Kidney (tissue), 14 donors: Measurements from ENCODE around the gene BABAM2. TPM values are rescaled to one million over a fixed set of nuclear protein-coding genes. Genes with fewer than 3 reads are reported as not detected.

Experiments used
- DNase-seq, 5 donors: peaks; one replicate each; pipeline ENCODE4 v3.0.0-alpha.2; 2013 to 2020
- FAIRE-seq: peaks from 2 replicates; lab custom pipeline; 2012; peaks lifted over from hg19 to GRCh38; lab: Jason Lieb, UNC
- H3K27ac ChIP-seq, 2 donors: one replicate each; pipeline ENCODE4 v1.7.0; 2013; ENCODE audit warnings: low read depth in 2 of 2, low read length in 2 of 2, inconsistent platforms in 1 of 2
- H3K27me3 ChIP-seq: one replicate; pipeline ENCODE4 v1.7.1; 2013; ENCODE audit warnings: low read length, inconsistent platforms; ENCODE audit not compliant: control insufficient read depth, insufficient read depth
- H3K36me3 ChIP-seq, 3 donors: one replicate each; pipeline versions ENCODE4 v1.7.0 to v1.7.1; 2013; ENCODE audit warnings: low read length in 3 of 3, control low read depth in 1 of 3, inconsistent platforms in 1 of 3; ENCODE audit not compliant: insufficient read depth in 3 of 3, control insufficient read depth in 2 of 3
- H3K4me1 ChIP-seq, 3 donors: one replicate each; pipeline versions ENCODE4 v1.7.0 to v1.7.1; 2013; ENCODE audit warnings: low read length in 3 of 3, inconsistent platforms in 1 of 3, low read depth in 1 of 3; ENCODE audit not compliant: control insufficient read depth in 2 of 3, insufficient read depth in 2 of 3
- H3K4me3 ChIP-seq, 3 donors: one replicate each; pipeline versions ENCODE4 v1.7.0 to v1.8.1; 2013; ENCODE audit warnings: low read length in 3 of 3, control low read depth in 1 of 3, inconsistent platforms in 1 of 3
- H3K9ac ChIP-seq, 3 donors: one replicate each; pipeline versions ENCODE4 v1.7.0 to v1.7.1; 2013; ENCODE audit warnings: low read length in 3 of 3, control low read depth in 1 of 3, inconsistent platforms in 1 of 3
- H3K9me3 ChIP-seq, 3 donors: one replicate each; pipeline versions ENCODE4 v1.7.0 to v1.7.1; 2013; ENCODE audit warnings: low read length in 3 of 3, control low read depth in 1 of 3, inconsistent platforms in 1 of 3; ENCODE audit not compliant: control insufficient read depth in 2 of 3, insufficient read depth in 1 of 3
- intact Hi-C: fragments of 100-400 bp; cut with DNase I; formaldehyde crosslinking; loops from one replicate; pipeline ENCODE4 v1.11.1; 2022
- polyA plus RNA-seq: library from polyadenylated mRNA; stranded (reverse); fragments of 350-450 nt; fragmentation: Illumina TruSeq; extraction: RNeasy Lipid Tissue Mini Kit (QIAGEN cat#74804); gene quantifications from one replicate; pipeline ENCODE4 v1.2.3, GENCODE V29; 2014; ENCODE audit warnings: low read depth, low replicate concordance; ENCODE audit not compliant: insufficient read depth
- total RNA-seq: library from RNA; stranded (reverse); fragmentation: NEBNext Ultra II Directional; extraction: Animal tissue kit (Norgen Biotek cat#: 25700); gene quantifications from one replicate; pipeline ENCODE4 v1.2.1, GENCODE V29; 2021
- TF ChIP-seq, protein P1 (sequence below): IDR thresholded peaks from 3 replicates; pipeline ENCODE4 v1.5.1; 2012; ENCODE audit warnings: mild to moderate bottlenecking, moderate library complexity, borderline replicate concordance; ENCODE audit not compliant: insufficient read depth; ENCODE audit errors: extremely low read depth
- donor health status: control.
- donor health status: control.
- donor health status: control.
- donor health status: control.
- donor health status: control.
- donor health status: DM: yes; HTN: yes; CAD: no.
- donor health status: Normal renal cell carcinoma (clear cell type).

BABAM2 gene
- total and polyA plus RNA-seq, 2 donors from 2014 or later: 68.4 to 74.1 TPM

- no peaks in the 10 kb centered on the region for H3K36me3 ChIP-seq
- TF ChIP-seq, protein P1, sequence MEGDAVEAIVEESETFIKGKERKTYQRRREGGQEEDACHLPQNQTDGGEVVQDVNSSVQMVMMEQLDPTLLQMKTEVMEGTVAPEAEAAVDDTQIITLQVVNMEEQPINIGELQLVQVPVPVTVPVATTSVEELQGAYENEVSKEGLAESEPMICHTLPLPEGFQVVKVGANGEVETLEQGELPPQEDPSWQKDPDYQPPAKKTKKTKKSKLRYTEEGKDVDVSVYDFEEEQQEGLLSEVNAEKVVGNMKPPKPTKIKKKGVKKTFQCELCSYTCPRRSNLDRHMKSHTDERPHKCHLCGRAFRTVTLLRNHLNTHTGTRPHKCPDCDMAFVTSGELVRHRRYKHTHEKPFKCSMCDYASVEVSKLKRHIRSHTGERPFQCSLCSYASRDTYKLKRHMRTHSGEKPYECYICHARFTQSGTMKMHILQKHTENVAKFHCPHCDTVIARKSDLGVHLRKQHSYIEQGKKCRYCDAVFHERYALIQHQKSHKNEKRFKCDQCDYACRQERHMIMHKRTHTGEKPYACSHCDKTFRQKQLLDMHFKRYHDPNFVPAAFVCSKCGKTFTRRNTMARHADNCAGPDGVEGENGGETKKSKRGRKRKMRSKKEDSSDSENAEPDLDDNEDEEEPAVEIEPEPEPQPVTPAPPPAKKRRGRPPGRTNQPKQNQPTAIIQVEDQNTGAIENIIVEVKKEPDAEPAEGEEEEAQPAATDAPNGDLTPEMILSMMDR: no peak
- H3K4me1 ChIP-seq: peaks cover 0 to 3% (median 0%) of the 10 kb centered on the region in 3 donors
- H3K27me3 ChIP-seq: no peaks in the 10 kb centered on the region
- peaks cover 0 to 7% (median 0%) of the 10 kb centered on the region in 3 donors for H3K9me3 ChIP-seq
- no peak overlapping the region for H3K4me3 ChIP-seq
- intact Hi-C loops: no loop called here
- no peak for DNase-seq
- no peak overlapping the region for H3K9ac ChIP-seq
- FAIRE-seq: no peak
- H3K27ac ChIP-seq: no peak overlapping the region
These were observed 263.3 kb downstream of the BABAM2 start for GRCh38 chr2:28153851-28154250.

- TF ChIP-seq, protein P1: no peak
- no peaks in the 10 kb centered on the region for H3K36me3 ChIP-seq
- H3K4me3 ChIP-seq: no peak overlapping the region
- no peak for DNase-seq
- FAIRE-seq: no peak
- H3K9ac ChIP-seq: no peak overlapping the region
- intact Hi-C loops: no loop called here
- H3K27ac ChIP-seq: no peak overlapping the region
- H3K4me1 ChIP-seq: peaks cover 0 to 3% (median 0%) of the 10 kb centered on the region in 3 donors
- no peaks in the 10 kb centered on the region for H3K27me3 ChIP-seq
- peaks cover 0 to 7% (median 0%) of the 10 kb centered on the region in 3 donors for H3K9me3 ChIP-seq
These were observed 264.6 kb downstream of the BABAM2 start for GRCh38 chr2:28155086-28155485.

- TF ChIP-seq, protein P1: peak; percentile 21
- intact Hi-C loops: no loop called here
- FAIRE-seq: no peak
These were observed 265.1 kb downstream of the BABAM2 start for GRCh38 chr2:28155627-28156026.

GRCh38 chr2:28158791-28159190 is 268.3 kb downstream of the BABAM2 start:
- H3K4me1 ChIP-seq: peaks cover under 1 to 12% (median 6%) of the 10 kb centered on the region in 3 donors
- intact Hi-C loops: no loop called here
- FAIRE-seq: no peak

More at GRCh38 chr2:28155627-28156026, 265.1 kb downstream of the BABAM2 start:
- no peak overlapping the region for H3K9ac ChIP-seq
- H3K4me3 ChIP-seq: no peak overlapping the region
- no peak for DNase-seq
- H3K27me3 ChIP-seq: no peaks in the 10 kb centered on the region
- H3K36me3 ChIP-seq: no peaks in the 10 kb centered on the region
- H3K4me1 ChIP-seq: peaks cover 0 to 3% (median 0%) of the 10 kb centered on the region in 3 donors
- H3K27ac ChIP-seq: no peak overlapping the region
- H3K9me3 ChIP-seq: peaks cover 0 to 7% (median 0%) of the 10 kb centered on the region in 3 donors

More at GRCh38 chr2:28158791-28159190, 268.3 kb downstream of the BABAM2 start:
- Histone ChIP-seq H3K9me3 (peaks cover 0 to 7% (median 0%) of the 10 kb centered on the region in 3 donors), H3K4me3 (no peak overlapping the region), H3K9ac (no peak overlapping the region), H3K27me3 (no peaks in the 10 kb centered on the region), H3K27ac (no peak overlapping the region), H3K36me3 (no peaks in the 10 kb centered on the region)
- no peak for DNase-seq
- TF ChIP-seq, protein P1: no peak
